Astrocyte (in vitro differentiated cells and primary cell): ENCODE data around the gene SEMA4D.

Experiments used
- EZH2 ChIP-seq: IDR thresholded peaks from 2 replicates; pipeline ENCODE4 v1.6.1; 2012; ENCODE audit warnings: mild to moderate bottlenecking, low read length, inconsistent platforms; ENCODE audit not compliant: insufficient read depth
- TF ChIP-seq, protein P1 (sequence below): IDR thresholded peaks from 2 replicates; pipeline ENCODE4 v1.5.1; 2011; ENCODE audit warnings: low read depth, mild to moderate bottlenecking, inconsistent platforms, low read length, moderate library complexity; ENCODE audit not compliant: insufficient read depth

DNA sequence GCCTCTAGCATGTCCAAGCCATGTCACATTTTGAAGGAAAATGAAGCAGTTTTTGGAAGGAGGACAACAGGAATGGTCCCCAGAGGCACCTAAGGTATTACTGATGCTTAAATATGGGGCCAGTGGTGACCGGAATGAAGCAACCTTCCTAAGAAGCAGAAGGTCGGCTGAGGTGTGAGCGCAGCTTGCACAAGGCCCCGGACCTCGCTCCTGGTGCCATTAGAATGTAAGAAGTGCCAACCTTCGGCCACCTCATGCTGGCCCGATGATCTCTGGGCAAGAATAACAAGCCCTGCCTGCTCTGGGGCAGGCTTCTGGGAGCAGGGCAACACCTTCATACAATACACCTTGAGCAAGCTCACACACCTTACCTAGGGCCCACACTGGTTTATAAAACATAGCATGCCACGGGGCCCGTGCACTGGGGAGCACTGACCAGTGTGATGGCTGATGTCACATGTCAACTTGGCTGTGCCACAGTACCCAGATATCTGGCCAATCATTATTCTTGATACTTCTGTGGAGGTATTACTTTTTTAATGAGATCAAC lies 21.9 kb downstream of the SEMA4D start:
- TF ChIP-seq, protein P1, sequence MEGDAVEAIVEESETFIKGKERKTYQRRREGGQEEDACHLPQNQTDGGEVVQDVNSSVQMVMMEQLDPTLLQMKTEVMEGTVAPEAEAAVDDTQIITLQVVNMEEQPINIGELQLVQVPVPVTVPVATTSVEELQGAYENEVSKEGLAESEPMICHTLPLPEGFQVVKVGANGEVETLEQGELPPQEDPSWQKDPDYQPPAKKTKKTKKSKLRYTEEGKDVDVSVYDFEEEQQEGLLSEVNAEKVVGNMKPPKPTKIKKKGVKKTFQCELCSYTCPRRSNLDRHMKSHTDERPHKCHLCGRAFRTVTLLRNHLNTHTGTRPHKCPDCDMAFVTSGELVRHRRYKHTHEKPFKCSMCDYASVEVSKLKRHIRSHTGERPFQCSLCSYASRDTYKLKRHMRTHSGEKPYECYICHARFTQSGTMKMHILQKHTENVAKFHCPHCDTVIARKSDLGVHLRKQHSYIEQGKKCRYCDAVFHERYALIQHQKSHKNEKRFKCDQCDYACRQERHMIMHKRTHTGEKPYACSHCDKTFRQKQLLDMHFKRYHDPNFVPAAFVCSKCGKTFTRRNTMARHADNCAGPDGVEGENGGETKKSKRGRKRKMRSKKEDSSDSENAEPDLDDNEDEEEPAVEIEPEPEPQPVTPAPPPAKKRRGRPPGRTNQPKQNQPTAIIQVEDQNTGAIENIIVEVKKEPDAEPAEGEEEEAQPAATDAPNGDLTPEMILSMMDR = no peak
- TF ChIP-seq EZH2 = no peak
